Hippocampal formation (tissue), 2 donors: ENCODE data around the gene PKD2L1.

ENCODE experiments used
- DNase-seq, 2 donors: peaks; one replicate each; lab custom pipeline; 2025; lab: John Stamatoyannopoulos, UW

PKD2L1 gene

GRCh38 chr10:100356067-100357017, 26.3 kb upstream of the PKD2L1 start:
- DNase-seq = no peak

DNA sequence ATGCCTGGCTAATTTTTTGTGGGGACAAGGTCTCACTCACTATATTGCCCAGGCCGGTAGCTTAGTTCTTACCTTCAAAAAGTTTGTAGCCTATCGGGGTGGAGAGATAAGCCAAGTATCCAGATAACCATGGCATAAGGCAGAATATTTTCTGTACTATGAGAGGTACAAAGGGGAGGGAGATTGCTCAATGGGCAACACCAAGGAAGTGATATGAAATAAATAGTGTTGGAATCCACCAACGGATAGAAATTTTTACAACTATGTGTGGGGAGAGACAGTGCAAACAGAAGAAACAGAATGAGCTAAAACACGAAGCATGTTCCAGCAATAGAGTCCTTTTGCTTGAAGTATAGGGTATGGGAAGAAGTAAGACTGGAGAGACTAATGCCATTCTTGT, 25.1 kb upstream of the PKD2L1 start:
- no peak for DNase-seq

GRCh38 chr10:100353770-100354485, 23.9 kb upstream of the PKD2L1 start:
- no peak for DNase-seq

DNA sequence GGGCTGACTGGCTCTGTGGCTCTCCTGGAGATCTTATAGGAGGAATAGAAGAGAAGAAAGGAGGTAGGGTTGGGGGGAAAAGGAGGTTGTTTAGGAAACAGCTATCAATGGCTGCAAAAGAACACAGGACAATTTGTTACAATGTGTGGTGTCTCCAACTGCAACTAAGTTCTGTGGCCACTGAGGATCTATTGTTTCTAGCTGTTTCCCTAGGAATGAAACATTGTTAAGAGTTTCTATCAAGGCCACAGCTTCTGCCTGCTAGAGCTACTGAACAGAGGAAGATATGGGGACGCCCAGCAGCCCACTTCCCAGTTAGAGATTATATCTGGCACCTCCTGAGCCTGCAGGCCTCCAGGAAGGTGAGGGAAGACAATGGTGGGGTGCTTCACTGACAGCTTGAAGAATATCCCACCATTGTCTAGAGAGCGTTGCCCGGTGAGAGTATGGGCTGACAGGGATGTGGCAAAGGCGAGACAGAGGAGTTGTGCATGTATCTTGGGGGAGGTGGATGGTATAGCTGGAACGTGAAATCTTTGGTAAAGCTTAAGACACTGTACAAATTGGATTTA, 21.0 kb upstream of the PKD2L1 start:
- DNase-seq = peak in 1 of 2 donors; percentile 68

GRCh38 chr10:100349672-100350071, 19.6 kb upstream of the PKD2L1 start:
- no peak for DNase-seq

DNA sequence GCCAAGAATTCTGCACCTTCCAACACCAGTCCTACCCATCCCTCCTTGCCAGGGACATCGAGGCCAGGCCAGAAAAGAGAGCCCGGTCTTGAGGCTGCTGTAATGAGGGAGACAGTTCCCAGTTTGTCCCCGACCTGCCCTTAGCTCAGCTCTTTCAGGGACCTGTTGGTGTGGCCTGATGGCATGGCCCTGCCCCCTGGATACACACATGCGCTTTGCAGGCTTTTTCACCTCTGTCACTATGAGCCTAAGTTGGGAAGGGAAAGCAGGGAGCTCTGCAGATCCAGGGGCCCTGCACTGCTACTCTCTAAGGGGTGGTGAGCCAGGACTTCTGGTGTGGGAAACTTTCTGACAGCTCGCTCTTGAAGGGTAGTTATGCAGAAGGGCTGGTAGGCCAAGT, 19.1 kb upstream of the PKD2L1 start:
- no peak for DNase-seq

DNA sequence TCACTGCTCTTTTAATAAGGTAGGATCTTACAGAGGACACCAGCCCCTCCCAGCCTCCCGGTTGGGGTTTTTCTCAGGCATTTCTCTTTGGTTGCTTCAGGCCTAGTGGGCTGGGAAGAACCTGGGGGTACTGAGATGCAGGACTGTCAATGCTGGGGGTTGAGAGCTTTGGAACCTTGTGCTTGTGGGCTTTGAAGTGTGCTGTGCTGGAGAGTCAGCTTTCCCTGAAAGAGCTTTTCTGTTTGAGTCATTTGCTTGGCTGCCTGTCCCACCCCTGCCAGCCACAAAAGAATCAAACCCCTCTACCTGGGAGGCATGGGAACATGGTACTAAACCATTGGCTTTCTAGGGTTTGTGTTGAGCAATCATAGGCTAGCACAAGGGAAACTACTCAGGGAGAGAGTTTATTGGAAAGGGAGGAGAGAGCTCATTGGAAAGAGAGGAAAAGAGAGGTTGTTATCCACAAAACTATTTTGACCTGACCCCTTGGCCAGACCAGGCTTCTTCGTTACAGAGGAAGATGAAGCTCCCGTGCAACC, 18.4 kb upstream of the PKD2L1 start:
- no peak for DNase-seq

GRCh38 chr10:100347568-100348195, 17.7 kb upstream of the PKD2L1 start:
- no peak for DNase-seq

- DNase-seq = peak; percentile 96 to 98
These were observed 16.9 kb upstream of the PKD2L1 start, which contains the start of gene SCD for GRCh38 chr10:100346765-100347567. TSS of gene SCD (plus strand) at chr10:100347233. CDS start at chr10:100347505, 272 bp downstream.

GRCh38 chr10:100346351-100346764, 16.3 kb upstream of the PKD2L1 start:
- peak; percentile 59 to 85 for DNase-seq

- DNase-seq = no peak
These were observed 15.7 kb upstream of the PKD2L1 start for GRCh38 chr10:100345570-100346330.

DNA sequence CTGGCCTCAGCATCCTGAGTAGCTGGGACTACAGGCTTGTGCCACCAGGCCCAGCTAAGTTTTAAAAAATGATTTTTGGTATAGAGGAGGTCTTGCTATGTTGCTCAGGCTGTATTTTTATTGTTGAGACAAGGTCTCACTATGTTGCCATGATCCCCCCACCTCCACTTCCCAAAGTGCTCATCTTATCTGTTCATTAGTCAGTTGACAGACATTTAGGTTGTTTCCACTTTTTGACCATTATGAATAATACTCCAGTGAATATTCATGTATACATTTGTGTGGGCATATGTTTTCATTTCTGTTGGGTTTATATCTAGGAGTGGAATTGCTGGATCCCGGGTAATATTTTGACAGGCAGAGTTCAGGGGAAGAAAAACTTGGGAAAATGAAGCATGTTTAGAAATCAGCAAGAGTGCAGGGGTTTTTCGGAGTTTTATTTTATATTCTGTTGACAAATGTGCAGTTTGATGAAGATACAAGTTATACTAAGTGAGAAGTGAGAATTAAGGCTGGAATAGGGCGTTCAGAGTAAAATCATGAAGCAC, 14.3 kb upstream of the PKD2L1 start:
- no peak for DNase-seq

- no peak for DNase-seq
These were observed 12.6 kb upstream of the PKD2L1 start for GRCh38 chr10:100342627-100342972.

DNA sequence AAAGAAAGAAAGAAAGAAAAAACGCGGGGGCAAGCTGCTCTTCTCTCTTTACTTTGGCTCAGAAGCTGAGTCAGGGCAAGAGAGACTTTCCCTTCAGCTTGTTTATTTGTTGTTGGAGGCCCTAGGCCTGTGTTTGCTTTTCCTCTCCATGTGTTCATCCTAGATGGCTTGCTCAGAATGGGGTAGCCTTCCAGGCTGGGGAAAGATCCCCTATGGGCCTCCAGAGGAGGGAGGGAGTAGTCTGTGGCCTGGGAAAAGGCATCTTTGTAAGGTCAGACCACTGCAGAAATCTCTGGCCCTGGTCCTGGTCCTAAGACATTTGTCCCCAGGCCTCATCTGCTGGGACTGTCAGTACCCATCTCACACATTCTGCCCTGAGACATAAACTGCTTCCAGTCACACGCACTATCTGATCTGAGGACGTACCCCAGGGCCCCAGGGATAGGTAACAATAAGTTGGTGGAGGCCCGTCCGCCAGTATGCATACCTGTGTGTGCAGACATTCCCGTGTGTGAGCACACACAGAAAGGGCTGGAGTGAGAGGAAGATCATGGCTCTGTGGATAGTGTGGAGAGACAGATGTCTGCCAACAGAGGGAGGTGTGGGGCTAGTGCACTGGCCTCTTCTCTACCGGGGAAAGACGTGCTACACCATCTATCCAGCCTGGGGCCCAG, 12.1 kb upstream of the PKD2L1 start:
- DNase-seq = peak; percentile 41 to 45

DNA sequence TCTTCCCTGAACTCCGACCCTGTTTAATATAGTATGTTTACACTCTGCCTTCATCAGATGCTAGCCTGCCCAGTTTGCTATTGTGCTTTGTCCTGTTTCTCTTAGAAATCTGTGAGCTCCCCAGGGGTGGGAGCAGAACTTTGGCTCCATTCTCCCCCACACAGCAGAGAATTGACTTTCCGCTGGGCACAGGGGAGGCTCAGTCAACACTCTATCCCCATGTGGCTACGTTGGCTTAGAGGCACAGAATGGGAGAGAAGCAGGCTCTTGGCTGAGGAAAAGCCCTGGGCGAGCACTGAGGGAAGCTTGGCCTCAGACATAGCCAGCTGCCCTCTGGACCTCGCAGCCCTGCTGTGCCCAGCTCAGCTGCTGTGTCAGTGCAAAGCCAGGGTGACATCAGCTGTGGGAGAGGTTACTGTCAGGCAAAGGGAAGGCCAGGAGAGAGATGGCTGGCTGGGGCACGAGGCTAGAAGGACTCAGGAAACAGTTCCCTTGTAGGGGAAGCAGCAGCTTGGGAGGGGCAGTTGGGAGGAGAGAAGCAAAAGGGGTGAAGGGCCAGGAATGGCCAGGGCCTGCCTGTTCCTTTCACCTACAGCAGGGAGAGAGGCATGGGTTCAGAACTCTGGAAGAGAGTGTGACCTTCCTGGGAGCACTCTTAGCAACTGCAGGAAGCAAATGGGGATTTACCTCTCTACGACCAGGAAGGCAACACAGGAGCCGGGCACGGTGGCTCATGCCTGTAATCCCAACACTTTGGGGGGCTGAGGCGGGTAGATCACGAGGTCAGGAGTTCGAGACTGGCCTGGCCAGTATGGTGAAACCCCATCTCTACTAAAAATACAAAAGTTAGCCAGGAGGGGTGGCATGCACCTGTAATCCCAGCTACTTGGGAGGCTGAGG, 11.2 kb upstream of the PKD2L1 start:
- DNase-seq = peak; percentile 84 to 86

DNA sequence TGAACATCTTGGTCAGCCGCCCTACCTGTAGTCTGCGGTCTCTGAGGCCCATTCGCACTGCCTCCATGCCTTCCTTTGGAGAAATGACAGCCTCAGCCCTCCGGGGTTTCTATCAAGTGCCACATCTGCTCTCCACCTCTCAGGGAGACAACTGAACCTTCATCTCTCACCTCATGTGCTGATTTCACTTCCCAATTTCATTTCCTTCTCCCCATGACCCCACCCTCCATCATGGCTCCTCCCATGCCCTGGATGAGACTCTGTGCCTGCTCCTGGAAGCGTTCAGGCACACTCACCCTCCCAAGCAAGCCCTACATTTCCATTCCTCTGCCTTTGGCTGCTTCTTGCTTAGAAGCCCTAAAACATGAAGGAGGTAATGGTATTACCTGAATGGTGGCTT, 9.2 kb upstream of the PKD2L1 start:
- no peak for DNase-seq

GRCh38 chr10:100338434-100339036, 8.5 kb upstream of the PKD2L1 start:
- peak; percentile 45 to 52 for DNase-seq

- DNase-seq = no peak
These were observed 4.7 kb upstream of the PKD2L1 start for GRCh38 chr10:100334762-100335161.
